ENCODE measurements around the gene KLHDC2.
"Not testable (repeated sequence)": the region's sequence is repeated elsewhere in the genome, so short reads cannot be mapped to it uniquely, and the experiment has no call there.

KLHDC2 gene

GRCh38 chr14:49767571-49768300 lies at the start of gene KLHDC2:
KLHDC2 (plus strand) TSS chr14:49768153; CDS start chr14:49768469, 316 bp downstream.
- Histone ChIP-seq H3K4me1 (ENCODE audit: low read length) (0 out of 2 replicates have a peak, but pooled peaks cover 3% of the 10 kb centered on the region), H3K9ac (ENCODE audit: low read length) (peak within 1 kb of the TSS; percentile 94), H2AFZ (ENCODE audit: low read length) (peak within 1 kb of the TSS; percentile 58), H3K27me3 (replicated peaks; ENCODE audit: insufficient read depth, low read length) (no peaks in the 10 kb centered on the region), H3K9me2 (replicated peaks; ENCODE audit: insufficient read depth, low read length) (no peaks in the 10 kb centered on the region), H3K79me2 (ENCODE audit: low read length) (peaks cover 20% of the 10 kb centered on the region), H3F3A (ENCODE audit: insufficient read depth, low read length) (peaks cover 11% of the 10 kb centered on the region; the same call in 1 of the 2 replicates), H3K4me3 (ENCODE audit: low read length) (peak within 1 kb of the TSS; percentile 96), H3K27ac (ENCODE audit: low read length) (peak within 1 kb of the TSS; percentile 93), H4K20me1 (ENCODE audit: insufficient read depth, low read length) (no peaks in the 10 kb centered on the region), H3K9me3 (replicated peaks; ENCODE audit: insufficient read depth, low read length) (no peaks in the 10 kb centered on the region), H3K4me2 (ENCODE audit: low read depth, low read length) (peak within 1 kb of the TSS; percentile 74), H3K36me3 (replicated peaks; ENCODE audit: insufficient read depth, low read length) (no peaks in the 10 kb centered on the region)
- DNase-seq: peak; percentile 84
- TF ChIP-seq EZH2 (optimal IDR thresholded peaks at IDR 0.05; ENCODE audit: low read depth, low read length): no peak
- TF ChIP-seq EZH2phosphoT487 (IDR thresholded peaks at IDR 0.05; ENCODE audit: low read length): no peak
- TF ChIP-seq CTCF (IDR thresholded peaks at IDR 0.05; ENCODE audit: low read length): no peak; the same call in 1 of the 2 replicates

GRCh38 chr14:49720744-49721143 lies 47.2 kb upstream of the KLHDC2 start:
- no peaks in the 10 kb centered on the region for H3K27me3 ChIP-seq (replicated peaks; ENCODE audit: insufficient read depth, low read length)
- H3K9ac ChIP-seq (ENCODE audit: low read length): no peak overlapping the region
- no peaks in the 10 kb centered on the region for H3K9me3 ChIP-seq (replicated peaks; ENCODE audit: insufficient read depth, low read length)
- no peak for TF ChIP-seq CTCF (IDR thresholded peaks at IDR 0.05; ENCODE audit: low read length)
- no peak for TF ChIP-seq EZH2 (optimal IDR thresholded peaks at IDR 0.05; ENCODE audit: low read depth, low read length)
- no peak for TF ChIP-seq EZH2phosphoT487 (IDR thresholded peaks at IDR 0.05; ENCODE audit: low read length)
- no peaks in the 10 kb centered on the region for H4K20me1 ChIP-seq (ENCODE audit: insufficient read depth, low read length)
- DNase-seq: no peak
- H3K4me2 ChIP-seq (ENCODE audit: low read depth, low read length): no peak overlapping the region
- no peaks in the 10 kb centered on the region for H3K36me3 ChIP-seq (replicated peaks; ENCODE audit: insufficient read depth, low read length)
- H3K79me2 ChIP-seq (ENCODE audit: low read length): no peaks in the 10 kb centered on the region
- no peak overlapping the region for H2AFZ ChIP-seq (ENCODE audit: low read length)
- no peaks in the 10 kb centered on the region for H3K9me2 ChIP-seq (replicated peaks; ENCODE audit: insufficient read depth, low read length)
- no peak overlapping the region for H3K27ac ChIP-seq (ENCODE audit: low read length)
- no peaks in the 10 kb centered on the region for H3K4me1 ChIP-seq (ENCODE audit: low read length)
- no peak overlapping the region for H3K4me3 ChIP-seq (ENCODE audit: low read length)
- H3F3A ChIP-seq (ENCODE audit: insufficient read depth, low read length): no peaks in the 10 kb centered on the region

GRCh38 chr14:49721733-49722435 lies 46.1 kb upstream of the KLHDC2 start:
- not testable (repeated sequence) for H3K4me1 ChIP-seq (ENCODE audit: low read length); H4K20me1 ChIP-seq (ENCODE audit: insufficient read depth, low read length); H3K9ac ChIP-seq (ENCODE audit: low read length); H3K4me2 ChIP-seq (ENCODE audit: low read depth, low read length); H3K4me3 ChIP-seq (ENCODE audit: low read length); H3K79me2 ChIP-seq (ENCODE audit: low read length); H3K36me3 ChIP-seq (replicated peaks; ENCODE audit: insufficient read depth, low read length); H3K27ac ChIP-seq (ENCODE audit: low read length); H2AFZ ChIP-seq (ENCODE audit: low read length); H3K27me3 ChIP-seq (replicated peaks; ENCODE audit: insufficient read depth, low read length); H3K9me2 ChIP-seq (replicated peaks; ENCODE audit: insufficient read depth, low read length); H3F3A ChIP-seq (ENCODE audit: insufficient read depth, low read length); H3K9me3 ChIP-seq (replicated peaks; ENCODE audit: insufficient read depth, low read length); DNase-seq

- Histone ChIP-seq H3F3A (ENCODE audit: insufficient read depth, low read length) (no peaks in the 10 kb centered on the region), H3K27ac (ENCODE audit: low read length) (no peak overlapping the region), H3K9ac (ENCODE audit: low read length) (no peak overlapping the region), H4K20me1 (ENCODE audit: insufficient read depth, low read length) (no peaks in the 10 kb centered on the region), H3K4me2 (ENCODE audit: low read depth, low read length) (no peak overlapping the region), H3K4me3 (ENCODE audit: low read length) (no peak overlapping the region), H3K9me3 (replicated peaks; ENCODE audit: insufficient read depth, low read length) (no peaks in the 10 kb centered on the region), H3K4me1 (ENCODE audit: low read length) (no peaks in the 10 kb centered on the region), H3K9me2 (replicated peaks; ENCODE audit: insufficient read depth, low read length) (no peaks in the 10 kb centered on the region), H2AFZ (ENCODE audit: low read length) (no peak overlapping the region), H3K36me3 (replicated peaks; ENCODE audit: insufficient read depth, low read length) (no peaks in the 10 kb centered on the region), H3K79me2 (ENCODE audit: low read length) (no peaks in the 10 kb centered on the region), H3K27me3 (replicated peaks; ENCODE audit: insufficient read depth, low read length) (no peaks in the 10 kb centered on the region)
- no peak for TF ChIP-seq EZH2 (optimal IDR thresholded peaks at IDR 0.05; ENCODE audit: low read depth, low read length)
- no peak for TF ChIP-seq CTCF (IDR thresholded peaks at IDR 0.05; ENCODE audit: low read length)
- TF ChIP-seq EZH2phosphoT487 (IDR thresholded peaks at IDR 0.05; ENCODE audit: low read length): no peak
- DNase-seq: no peak
These were observed 40.8 kb upstream of the KLHDC2 start for GRCh38 chr14:49727171-49727570.
